Panc1 (cell line): ENCODE measurements around the gene DYNLL1. TPM values are rescaled to one million over a fixed set of nuclear protein-coding genes. Genes with fewer than 3 reads are reported as not detected.
A peak's percentile ranks its signal among the peaks of the same experiment; 100 is the strongest.

Experiments used
- ATAC-seq: fragments of 200-7000 bp; cut with Tn5 transposase; 2 replicates; pipeline ENCODE4 v1.9.1; 2020; ENCODE audit warnings: mild to moderate bottlenecking, moderate library complexity
- BruUV-seq: library from RNA; stranded (reverse); fragments of 400-500 nt; replicated peaks from 2 replicates; lab custom pipeline; 2021; lab: Mats Ljungman, UMichigan
- CTCF ChIA-PET: fragments of 300-600 bp; sonication (Branson Sonifier 250); formaldehyde crosslinking; loops from one replicate; lab custom pipeline; 2022; ENCODE audit warnings: antibody characterized with exemption; lab: Charles Lee
- POLR2A ChIA-PET: fragments of 300-600 bp; sonication (Branson Sonifier 250); formaldehyde crosslinking; loops from one replicate; lab custom pipeline; 2022; ENCODE audit warnings: antibody characterized with exemption; lab: Charles Lee
- DNase-seq: peaks from one replicate; pipeline ENCODE4 v3.0.0-alpha.2; 2010; ENCODE audit warnings: low read depth, low spot score
- H3K27ac ChIP-seq: 2 replicates; pipeline ENCODE4 v1.5.1; 2011; ENCODE audit warnings: mild to moderate bottlenecking, low read length, inconsistent platforms
- H3K27me3 ChIP-seq: fragments of 200-500 bp; sonication (Bioruptor generic); 2 replicates; pipeline ENCODE4 v1.6.0; 2014; ENCODE audit warnings: low read length, inconsistent platforms; ENCODE audit not compliant: control insufficient read depth, insufficient read depth
- H3K36me3 ChIP-seq: fragments of 200-500 bp; sonication (Bioruptor generic); 2 replicates; pipeline ENCODE4 v1.5.1; 2014; ENCODE audit warnings: inconsistent platforms, mild to moderate bottlenecking, low read length, moderate library complexity; ENCODE audit not compliant: control insufficient read depth, insufficient read depth
- H3K4me1 ChIP-seq: 2 replicates; pipeline ENCODE4 v1.5.1; 2011; ENCODE audit warnings: inconsistent platforms, mild to moderate bottlenecking, low read length, moderate library complexity; ENCODE audit not compliant: control insufficient read depth, insufficient read depth
- H3K4me3 ChIP-seq, 2 experiments: 2 replicates each; pipeline ENCODE4 v1.5.1; 2011 to 2012; ENCODE audit warnings: low read depth in 2 of 2, low read length in 2 of 2, mild to moderate bottlenecking in 2 of 2, inconsistent platforms in 1 of 2, moderate library complexity in 1 of 2
- H3K9me3 ChIP-seq: fragments of 200-500 bp; sonication (Bioruptor generic); 2 replicates; pipeline ENCODE4 v1.5.1; 2014; ENCODE audit warnings: low read depth, mild to moderate bottlenecking, inconsistent platforms, low read length, moderate library complexity; ENCODE audit not compliant: control insufficient read depth, insufficient read depth
- CTCF ChIP-seq: fragments of 450-650 bp; IDR thresholded peaks from 2 replicates; pipeline ENCODE4 v1.5.1; 2017; ENCODE audit warnings: mild to moderate bottlenecking
- POLR2AphosphoS5 ChIP-seq: IDR thresholded peaks from 2 replicates; pipeline ENCODE4 v1.6.1; 2012; ENCODE audit warnings: mild to moderate bottlenecking, low read depth, low read length, moderate library complexity
- REST ChIP-seq, 2 experiments: IDR thresholded peaks; 2 replicates each; pipeline ENCODE4 v1.6.1; 2011 to 2012; ENCODE audit warnings: low read depth in 2 of 2, control low read depth in 1 of 2, low read length in 1 of 2, mild to moderate bottlenecking in 1 of 2, moderate library complexity in 1 of 2; ENCODE audit not compliant: insufficient read depth in 1 of 2
- SIN3A ChIP-seq: IDR thresholded peaks from 2 replicates; pipeline ENCODE4 v1.6.1; 2012; ENCODE audit warnings: low read depth, mild to moderate bottlenecking, low read length, moderate library complexity, borderline replicate concordance; ENCODE audit not compliant: insufficient read depth
- TCF7L2 ChIP-seq: IDR thresholded peaks from 2 replicates; pipeline ENCODE4 v1.6.1; 2011; ENCODE audit warnings: mild to moderate bottlenecking, low read depth, low read length, inconsistent platforms
- in situ Hi-C: cut with HindIII; loops from 2 replicates; pipeline ENCODE4 v1.10.0; 2016; ENCODE audit warnings: low sequenced_read_pairs, low pct_unique_long_range_greater_than_20kb
- intact Hi-C: fragments of 100-400 bp; cut with micrococcal nuclease; formaldehyde crosslinking; loops from one replicate; pipeline ENCODE4 v1.10.0; 2022; ENCODE audit not compliant: unreplicated experiment
- total RNA-seq: library from RNA; stranded (reverse); gene quantifications from one replicate; pipeline ENCODE4 v1.2.1, GENCODE V29; 2021; ENCODE audit not compliant: unreplicated experiment

Gene DYNLL1
- total RNA-seq, 1 experiment from 2014 or later: 482 TPM

GRCh38 chr12:120537856-120538220 is 41.9 kb downstream of the DYNLL1 start:
- ChIA-PET POLR2A (no interaction called here), CTCF (no interaction called here)

GRCh38 chr12:120538281-120539156 is 42.6 kb downstream of the DYNLL1 start:
- ChIA-PET CTCF (no interaction called here), POLR2A (no interaction called here)
- Histone ChIP-seq H3K27ac (peak overlapping the region; percentile 76), H3K4me1 (peaks cover 38% of the 10 kb centered on the region), H3K27me3 (no peaks in the 10 kb centered on the region), H3K9me3 (no peaks in the 10 kb centered on the region), H3K36me3 (no peaks in the 10 kb centered on the region), H3K4me3 (peak overlapping the region; percentile 10 to 21)
- intact Hi-C loops (no loop called here), in situ Hi-C loops (no loop called here)
- ATAC-seq (peak; percentile 24; the same call in 1 of the 2 replicates), DNase-seq (no peak)
- TSS peak; percentile 1 for BruUV-seq
- no peak for TF ChIP-seq REST (IDR thresholded peaks at IDR 0.05; ENCODE audit: insufficient read depth in 1 of 2, low read depth in 2 of 2, low read length in 1 of 2)
- no peak for TF ChIP-seq SIN3A
- TF ChIP-seq TCF7L2: no peak
- TF ChIP-seq POLR2AphosphoS5: no peak

More at GRCh38 chr12:120537856-120538220, 41.9 kb downstream of the DYNLL1 start:
- no peak for TF ChIP-seq SIN3A
- no peak for TF ChIP-seq REST (IDR thresholded peaks at IDR 0.05; ENCODE audit: insufficient read depth in 1 of 2, low read depth in 2 of 2, low read length in 1 of 2)
- TF ChIP-seq CTCF: no peak
- no peak for TF ChIP-seq TCF7L2
- no peak for TF ChIP-seq POLR2AphosphoS5
- H3K4me3 ChIP-seq: peak overlapping the region; percentile 10 to 21; a peak in 3 of 4 replicates
- no peaks in the 10 kb centered on the region for H3K9me3 ChIP-seq
- in situ Hi-C loops: no loop called here
- no peaks in the 10 kb centered on the region for H3K36me3 ChIP-seq
- DNase-seq (no peak), ATAC-seq (no peak)
- intact Hi-C loops: no loop called here
- no peaks in the 10 kb centered on the region for H3K27me3 ChIP-seq
- peaks cover 38% of the 10 kb centered on the region for H3K4me1 ChIP-seq
- peak overlapping the region; percentile 76 for H3K27ac ChIP-seq
- no TSS peak for BruUV-seq
